GM18526 (cell line): ENCODE data around the gene HDLBP.

Source experiments
- POLR2A ChIP-seq: IDR thresholded peaks from 3 replicates; pipeline ENCODE4 v1.6.1; 2011; ENCODE audit not compliant: insufficient read length; ENCODE audit errors: extremely low read depth

Gene HDLBP

DNA sequence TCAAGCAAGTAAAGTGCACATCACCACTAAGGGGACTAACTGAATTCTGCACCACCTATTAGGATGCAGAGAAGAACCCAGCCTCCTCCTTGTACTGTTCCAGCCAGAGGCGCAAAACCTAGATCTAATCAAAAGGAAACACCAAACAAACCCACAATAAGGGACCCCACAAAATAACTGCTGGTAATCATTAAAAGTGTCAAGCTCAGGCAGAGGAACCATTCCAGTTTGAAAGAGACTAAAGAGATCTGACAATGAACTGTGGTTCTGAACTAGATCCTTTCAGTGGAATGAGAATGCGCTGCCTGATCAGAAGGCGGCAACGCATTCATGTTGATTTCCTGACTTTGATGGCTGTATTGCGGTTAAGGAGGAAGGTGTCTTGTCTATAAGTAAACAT, 16.8 kb downstream of the HDLBP start:
- TF ChIP-seq POLR2A: no peak

DNA sequence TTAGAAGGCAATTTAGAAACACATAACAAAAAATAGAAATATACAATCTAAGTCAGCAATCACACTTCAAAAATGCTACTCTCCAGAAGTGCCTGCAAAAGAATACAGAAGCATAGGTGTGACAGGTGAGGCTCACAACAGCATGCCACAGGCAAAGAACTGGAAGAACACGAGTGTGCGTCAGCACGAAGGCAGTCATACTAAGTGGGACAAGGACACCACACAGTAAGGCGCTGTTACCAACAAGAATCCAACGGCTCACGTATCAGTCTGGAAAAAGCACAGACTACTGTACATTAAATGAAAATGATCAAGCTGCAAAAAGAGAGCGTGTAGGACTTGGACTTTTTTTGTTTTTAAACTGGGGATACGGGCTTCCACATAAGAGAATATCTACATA, 18.7 kb downstream of the HDLBP start:
- no peak for TF ChIP-seq POLR2A

DNA sequence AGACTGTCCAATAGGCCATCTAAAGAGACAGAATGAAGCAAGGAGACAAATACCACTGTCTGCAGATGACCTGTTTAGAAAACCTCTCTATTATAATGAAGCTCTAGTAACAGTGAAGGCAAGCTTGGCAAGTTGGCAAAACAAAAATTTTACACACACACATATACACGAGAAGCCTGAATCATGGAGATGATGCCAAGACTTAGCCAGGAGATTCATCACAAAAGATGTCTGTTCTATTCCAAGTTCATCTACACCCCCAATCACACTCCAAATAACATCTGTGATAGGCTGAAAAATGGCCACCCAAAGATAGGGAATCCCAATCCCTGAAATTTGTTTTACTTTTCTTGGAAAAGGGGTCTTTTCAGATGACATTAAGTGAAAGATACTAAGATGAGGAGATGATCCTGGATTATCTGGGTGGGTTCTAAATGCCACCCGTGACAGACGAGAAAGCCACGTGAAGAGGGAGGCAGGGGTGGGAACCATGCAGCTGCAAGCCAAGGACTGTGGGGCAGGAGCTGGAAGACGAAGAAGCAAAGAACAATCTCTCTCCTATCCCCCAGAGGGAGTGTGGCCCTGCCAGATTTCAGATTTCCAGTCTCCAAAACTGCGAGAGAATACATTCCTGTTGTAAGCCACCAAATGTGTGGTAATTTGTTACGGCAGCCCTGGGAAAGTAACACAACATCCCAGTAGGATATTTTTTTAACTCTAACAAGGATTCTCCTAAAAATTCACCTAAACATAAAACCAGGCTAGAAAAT, 20.0 kb downstream of the HDLBP start:
- TF ChIP-seq POLR2A: no peak

DNA sequence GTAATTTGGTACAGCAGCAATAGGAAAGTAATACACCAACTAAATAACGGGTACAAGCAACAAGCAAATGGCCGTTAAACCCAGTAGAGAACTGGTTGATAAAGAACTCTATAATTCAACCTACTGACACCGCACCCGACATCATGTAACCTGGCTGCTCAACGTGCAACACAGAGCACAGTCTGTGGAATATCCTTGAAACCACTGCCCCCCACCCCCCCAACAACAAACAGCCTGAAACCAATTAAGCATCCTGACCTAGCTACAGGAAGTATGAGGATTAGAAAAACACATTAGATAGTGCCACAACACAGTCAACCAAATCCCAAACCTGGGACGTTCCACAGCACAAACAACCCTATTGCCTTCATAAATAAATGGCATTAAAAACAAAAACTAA, 23.5 kb downstream of the HDLBP start:
- no peak for TF ChIP-seq POLR2A

DNA sequence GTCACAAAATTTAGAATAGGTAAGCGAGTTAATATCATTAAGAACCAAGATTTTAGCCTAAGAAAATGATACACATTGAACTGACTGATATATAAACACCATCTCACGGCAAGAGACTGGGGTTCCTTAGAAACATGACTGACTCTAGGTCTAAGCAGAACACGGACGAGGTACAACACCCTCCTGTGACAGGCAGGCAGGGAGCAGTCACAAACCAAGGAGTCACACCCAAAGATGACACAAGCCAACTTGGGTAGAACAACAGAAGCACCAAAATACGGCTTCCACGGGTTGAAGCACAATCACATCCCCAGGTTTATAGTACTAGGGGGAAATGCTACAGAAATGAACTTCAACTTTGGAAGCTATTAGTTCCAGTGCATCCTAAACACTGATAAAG, 24.3 kb downstream of the HDLBP start:
- no peak for TF ChIP-seq POLR2A

DNA sequence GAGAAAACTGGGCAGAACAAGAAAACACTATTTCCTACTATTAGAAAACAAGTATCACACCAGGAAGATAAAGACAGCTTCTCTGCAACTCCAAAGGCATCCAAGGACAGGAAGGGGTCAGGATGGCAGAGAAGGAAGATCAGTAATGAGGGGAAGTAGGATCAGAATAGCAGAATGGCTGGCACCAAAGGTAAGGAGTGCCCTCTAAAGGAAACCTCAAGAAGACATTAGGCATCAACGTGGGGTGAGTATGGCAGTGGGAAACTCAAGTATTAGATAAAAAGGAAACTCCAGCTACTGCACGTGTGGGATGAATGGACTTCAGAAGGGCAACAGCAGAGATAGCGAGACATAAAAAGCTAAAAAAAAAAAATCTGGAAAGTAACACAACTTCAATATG, 25.9 kb downstream of the HDLBP start:
- no peak for TF ChIP-seq POLR2A

DNA sequence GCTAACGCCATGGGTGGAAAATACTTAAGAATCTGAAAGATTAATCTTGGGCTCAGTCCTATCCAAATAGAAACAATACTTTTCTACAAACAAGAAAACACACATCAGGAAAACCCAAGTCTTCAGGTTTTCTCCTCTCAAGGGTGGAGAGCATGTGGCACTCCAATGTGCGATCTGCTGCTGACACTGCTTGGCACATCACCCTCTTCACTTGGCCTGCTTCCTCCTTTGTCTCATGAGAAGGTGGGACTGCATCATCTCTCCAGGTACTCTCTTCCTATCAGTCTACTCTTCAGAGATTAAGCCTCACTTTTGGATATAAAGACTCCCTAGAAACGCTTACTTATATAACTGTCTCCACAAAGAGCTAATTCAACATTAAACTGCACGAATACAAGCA, 26.4 kb downstream of the HDLBP start:
- TF ChIP-seq POLR2A: no peak

DNA sequence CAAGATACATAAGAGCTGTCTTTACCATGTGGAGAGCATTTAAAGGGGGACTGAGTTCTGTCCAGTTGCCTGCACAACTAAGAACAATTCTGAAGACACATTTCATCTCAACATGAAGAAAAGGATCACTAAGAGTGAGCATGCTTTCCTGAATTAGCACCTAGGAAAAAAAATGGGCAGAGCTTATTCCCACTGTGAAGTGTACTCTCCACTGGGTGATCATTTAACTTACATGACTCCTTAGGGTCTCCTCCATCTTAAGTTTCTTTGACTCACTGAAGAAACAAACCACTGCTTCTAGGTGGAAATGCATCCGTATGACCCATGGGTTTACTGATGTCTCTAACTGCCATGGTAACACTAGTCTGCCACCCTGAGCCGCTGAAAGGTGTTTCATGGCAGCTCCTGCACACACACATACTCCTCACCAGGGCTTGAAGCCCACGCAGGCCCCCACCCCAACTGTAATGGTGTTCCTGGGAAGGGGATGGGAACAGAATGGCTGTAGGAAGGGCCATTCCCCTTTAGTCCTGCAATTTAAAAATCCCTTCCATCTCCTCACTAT, 27.1 kb downstream of the HDLBP start:
- TF ChIP-seq POLR2A: no peak

DNA sequence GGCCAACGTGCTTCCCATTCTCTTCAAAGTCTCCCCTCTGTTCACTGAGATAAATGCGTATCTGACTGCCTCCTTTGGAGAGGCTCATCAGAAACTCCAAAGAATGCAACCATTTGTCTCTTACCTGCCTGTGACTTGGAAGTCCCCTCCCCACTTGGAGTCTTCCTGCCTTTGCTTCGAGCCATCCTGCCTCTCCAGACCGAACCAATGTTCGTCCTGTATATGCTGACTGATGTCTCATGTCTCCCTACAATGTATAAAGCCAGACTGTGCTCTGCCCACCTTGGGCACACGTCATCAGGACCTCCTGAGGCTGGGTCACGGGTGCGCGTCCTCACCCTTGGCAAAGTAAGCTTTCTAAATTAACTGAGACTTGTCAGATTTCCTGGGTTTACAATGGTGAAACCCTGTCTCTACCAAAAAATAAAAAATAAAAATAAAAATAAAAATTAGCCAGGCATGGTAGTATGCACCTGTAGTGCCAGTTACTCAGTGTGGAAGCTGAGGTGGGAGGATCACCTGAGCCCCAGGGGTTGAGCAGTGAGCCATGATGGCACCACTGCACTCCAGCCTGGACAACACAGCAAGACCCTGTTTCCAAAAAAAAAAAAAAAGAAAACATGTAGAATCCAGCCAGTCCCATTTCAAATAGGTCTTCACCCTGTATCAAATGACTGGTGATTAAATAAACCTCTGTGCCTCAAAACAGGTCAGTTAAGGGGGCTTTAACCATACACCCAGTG, 29.0 kb downstream of the HDLBP start:
- no peak for TF ChIP-seq POLR2A

DNA sequence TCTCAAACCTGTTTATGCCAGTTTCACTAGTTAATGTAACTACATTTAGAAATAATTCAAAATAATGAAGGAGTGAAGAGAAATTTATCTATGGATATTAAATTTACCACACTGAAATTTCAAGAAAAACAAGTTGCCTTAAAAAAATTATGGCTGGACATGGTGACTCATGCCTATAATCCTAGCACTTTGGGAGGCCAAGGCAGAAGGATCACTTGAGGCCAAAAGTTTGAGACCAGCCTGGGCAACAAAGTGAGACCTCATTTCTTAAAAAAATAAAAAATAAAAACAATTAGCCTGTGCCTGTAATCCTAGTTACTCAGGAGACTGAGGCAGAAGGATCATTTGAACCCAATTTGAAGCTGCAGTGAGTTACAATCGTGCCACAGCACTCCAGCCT, 29.9 kb downstream of the HDLBP start:
- TF ChIP-seq POLR2A: no peak

DNA sequence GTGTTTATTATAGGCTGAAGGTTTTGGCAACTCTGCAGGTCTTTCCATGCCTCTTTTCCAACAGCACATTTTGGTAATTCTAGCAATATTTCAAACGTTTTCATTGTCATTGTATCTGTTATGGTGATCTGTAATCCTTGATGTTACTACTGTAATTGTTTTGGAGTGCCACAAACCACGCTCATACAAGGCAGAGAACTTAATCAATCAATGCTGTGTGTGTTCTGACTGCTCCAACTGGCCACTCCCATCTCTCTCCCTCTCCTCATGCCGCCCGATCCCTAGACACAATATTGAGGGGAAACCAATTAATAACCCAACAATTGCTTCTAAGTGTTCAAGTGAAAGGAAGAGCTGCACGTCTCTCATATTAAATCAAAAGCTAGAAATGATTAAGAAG, 32.9 kb downstream of the HDLBP start:
- no peak for TF ChIP-seq POLR2A

DNA sequence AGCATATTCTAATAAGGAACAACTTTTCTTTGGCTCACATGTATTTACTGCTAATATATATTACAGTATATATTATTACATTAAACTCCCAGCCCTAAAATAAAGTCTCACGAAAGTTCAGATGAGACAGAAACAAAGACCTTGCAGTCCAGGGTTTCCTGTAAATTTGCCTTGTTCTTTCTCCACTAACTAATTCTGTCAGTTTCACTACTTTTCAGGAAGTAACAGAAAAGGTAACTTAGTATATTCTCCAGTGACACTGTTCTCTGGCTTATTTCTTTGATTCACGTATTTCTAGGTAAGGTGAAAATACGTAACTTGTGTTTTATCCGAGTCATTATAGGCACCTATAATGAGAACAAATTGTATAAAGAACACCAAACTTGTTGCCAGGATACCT, 35.2 kb downstream of the HDLBP start:
- no peak for TF ChIP-seq POLR2A

DNA sequence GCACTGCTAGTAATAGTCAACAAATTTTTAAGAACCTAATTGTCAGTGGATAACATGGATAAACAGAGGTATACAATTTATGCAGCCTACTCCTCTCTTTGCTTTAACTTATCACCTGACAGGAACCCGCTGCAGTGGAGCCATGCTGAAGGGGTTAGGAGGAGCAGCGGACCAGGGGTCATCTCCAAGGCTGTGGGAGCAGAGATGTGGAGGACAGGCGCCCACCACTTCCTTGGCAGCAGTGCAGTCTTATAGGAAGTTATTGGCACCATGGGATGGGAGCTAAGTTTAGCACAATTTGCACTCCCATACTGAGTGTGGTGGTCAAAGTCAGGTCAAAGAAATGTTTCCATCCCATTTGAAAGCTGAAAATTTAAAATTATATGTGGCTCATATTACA, 35.6 kb downstream of the HDLBP start:
- no peak for TF ChIP-seq POLR2A

DNA sequence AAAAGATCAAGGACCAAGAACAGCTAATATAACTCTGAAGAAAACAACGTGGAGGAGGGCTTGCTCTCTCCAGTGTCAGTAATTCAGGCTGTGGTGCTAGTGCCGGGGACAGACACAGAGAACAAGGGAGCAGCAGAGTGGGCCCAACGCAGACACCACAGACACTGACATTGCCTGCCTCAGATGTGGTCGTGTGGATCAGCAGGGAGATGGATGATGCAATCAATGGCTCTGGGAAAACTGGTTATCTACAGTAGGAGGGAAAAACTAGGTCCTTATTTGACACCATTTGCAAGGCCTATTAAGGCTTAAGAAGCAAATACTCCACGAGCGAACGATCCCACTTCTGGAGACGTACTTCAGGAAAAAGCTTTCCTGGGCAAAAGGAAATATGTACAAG, 36.1 kb downstream of the HDLBP start:
- no peak for TF ChIP-seq POLR2A

DNA sequence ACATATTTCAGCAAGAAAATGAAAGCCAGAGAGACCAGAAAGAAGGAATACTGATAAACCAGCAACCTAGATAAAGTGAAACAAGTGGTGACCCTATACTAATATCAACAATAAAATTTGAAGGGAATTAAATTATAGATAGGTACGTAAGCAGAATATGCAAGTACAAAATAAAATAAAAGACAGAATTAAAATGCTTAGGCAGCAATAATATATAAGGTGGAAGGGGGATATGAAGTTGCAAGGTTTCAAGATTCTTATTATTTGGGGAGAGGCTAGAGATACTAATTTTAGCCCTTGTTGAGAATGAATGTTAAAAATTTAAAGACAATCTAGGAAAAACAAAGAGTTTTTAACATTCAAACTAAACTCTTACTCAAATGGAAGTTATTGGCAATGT, 39.6 kb downstream of the HDLBP start:
- no peak for TF ChIP-seq POLR2A

DNA sequence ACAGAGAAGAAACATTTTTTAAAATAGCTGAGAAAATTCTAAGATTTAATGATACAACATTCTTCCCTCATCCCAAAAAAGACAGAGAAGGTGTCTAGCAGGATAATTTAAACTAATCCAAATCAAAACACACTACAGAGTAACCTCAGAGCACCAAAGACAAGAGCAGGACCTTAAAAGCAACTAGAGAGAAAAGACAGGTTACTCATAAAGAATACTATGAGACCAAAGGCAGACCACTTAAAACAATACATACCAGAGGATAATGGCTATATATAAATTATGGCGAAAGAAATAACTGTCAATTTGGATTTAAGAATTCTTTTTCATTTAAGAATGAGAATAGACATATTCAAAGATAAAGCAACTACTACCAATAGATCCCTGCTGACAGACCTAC, 40.0 kb downstream of the HDLBP start:
- TF ChIP-seq POLR2A: no peak

DNA sequence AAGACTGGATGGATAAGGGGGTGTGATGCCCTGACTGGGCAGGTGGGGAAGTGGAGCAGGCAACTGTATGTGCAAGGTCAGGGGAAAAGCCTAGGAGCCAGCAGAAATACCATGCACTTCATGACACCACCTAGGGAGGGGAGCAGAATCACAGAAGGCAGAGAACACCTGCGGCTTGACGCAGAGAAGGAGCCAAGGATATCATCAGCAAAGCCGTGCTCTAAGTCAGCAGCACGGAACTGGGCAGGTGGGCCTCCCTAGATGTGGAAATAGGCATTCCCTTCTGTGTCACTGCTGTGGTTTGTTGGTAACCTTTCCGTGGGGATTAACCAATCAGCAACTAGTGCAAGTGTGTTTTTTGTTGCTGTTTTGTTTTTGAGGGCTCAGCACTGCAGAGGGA, 41.3 kb downstream of the HDLBP start:
- TF ChIP-seq POLR2A: no peak
